GM12892 (cell line): ENCODE data around the gene ZC2HC1B.

Experiments used
- DNase-seq: peaks from one replicate; pipeline ENCODE4 v3.0.0; 2011; ENCODE audit not compliant: insufficient read length
- FAIRE-seq: peaks from 2 replicates; lab custom pipeline; 2011; peaks lifted over from hg19 to GRCh38; lab: Jason Lieb, UNC
- POLR2A ChIP-seq: IDR thresholded peaks from 2 replicates; pipeline ENCODE4 v1.6.1; 2011; ENCODE audit warnings: low read depth, low read length, control low read depth
- POLR2AphosphoS5 ChIP-seq: IDR thresholded peaks from 2 replicates; pipeline ENCODE4 v1.6.1; 2011; ENCODE audit warnings: low read depth, low read length, control low read depth
- TAF1 ChIP-seq: IDR thresholded peaks from 2 replicates; pipeline ENCODE4 v1.6.1; 2011; ENCODE audit warnings: low read depth, mild to moderate bottlenecking, control low read depth, low read length, borderline replicate concordance

The ZC2HC1B gene

DNA sequence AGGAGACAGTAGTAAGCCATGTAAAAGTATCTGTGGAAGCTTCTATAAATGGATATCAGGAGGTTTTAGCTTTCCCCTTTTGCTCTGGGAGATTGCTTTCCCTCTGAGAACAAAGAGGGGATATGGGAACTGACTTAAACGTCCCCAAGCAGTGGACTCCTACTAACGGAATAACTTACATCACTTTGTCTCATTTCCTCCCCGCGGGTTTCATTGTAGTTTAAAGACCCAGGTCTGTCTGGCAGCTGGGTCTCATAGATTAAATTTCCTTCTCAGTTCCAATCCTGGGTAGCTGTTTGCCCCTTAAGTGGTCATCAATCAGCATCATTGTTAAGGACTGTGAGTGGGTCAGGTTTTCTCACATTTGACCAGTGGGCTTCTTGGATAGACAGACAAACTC is 75.1 kb downstream of the ZC2HC1B start:
- DNase-seq (no peak), FAIRE-seq (no peak)
- no peak for TF ChIP-seq TAF1
- no peak for TF ChIP-seq POLR2A
- TF ChIP-seq POLR2AphosphoS5: no peak

DNA sequence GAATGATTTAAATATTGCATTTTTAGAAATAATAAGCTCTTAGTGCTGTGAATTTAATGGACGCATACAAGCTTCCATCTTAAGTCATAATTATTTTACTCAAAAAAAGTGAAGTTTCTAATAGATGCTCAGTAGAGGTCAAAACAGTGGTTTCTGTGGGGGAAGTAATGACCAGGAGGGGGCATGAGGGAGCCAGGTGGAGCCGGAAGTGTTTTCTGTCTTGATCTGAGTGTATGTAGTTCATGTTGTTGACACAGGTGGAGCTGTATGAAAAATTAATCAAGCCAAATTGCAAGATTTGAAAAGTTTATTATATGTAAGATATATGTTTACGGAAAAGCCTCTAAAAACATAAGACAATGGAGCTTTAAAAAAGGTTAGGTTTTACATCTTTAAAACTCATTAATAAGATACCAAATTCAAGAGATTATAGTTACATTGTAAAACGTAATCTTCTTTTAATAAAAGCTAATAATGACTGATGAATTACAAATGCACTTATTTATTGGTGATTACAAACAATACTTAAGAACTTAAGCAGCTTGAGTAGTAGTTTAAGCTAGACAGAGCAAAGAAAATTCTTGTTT is 75.8 kb downstream of the ZC2HC1B start:
- DNase-seq (peak; percentile 51), FAIRE-seq (peak; percentile 65)
- no peak for TF ChIP-seq POLR2AphosphoS5
- TF ChIP-seq TAF1: no peak
- no peak for TF ChIP-seq POLR2A

DNA sequence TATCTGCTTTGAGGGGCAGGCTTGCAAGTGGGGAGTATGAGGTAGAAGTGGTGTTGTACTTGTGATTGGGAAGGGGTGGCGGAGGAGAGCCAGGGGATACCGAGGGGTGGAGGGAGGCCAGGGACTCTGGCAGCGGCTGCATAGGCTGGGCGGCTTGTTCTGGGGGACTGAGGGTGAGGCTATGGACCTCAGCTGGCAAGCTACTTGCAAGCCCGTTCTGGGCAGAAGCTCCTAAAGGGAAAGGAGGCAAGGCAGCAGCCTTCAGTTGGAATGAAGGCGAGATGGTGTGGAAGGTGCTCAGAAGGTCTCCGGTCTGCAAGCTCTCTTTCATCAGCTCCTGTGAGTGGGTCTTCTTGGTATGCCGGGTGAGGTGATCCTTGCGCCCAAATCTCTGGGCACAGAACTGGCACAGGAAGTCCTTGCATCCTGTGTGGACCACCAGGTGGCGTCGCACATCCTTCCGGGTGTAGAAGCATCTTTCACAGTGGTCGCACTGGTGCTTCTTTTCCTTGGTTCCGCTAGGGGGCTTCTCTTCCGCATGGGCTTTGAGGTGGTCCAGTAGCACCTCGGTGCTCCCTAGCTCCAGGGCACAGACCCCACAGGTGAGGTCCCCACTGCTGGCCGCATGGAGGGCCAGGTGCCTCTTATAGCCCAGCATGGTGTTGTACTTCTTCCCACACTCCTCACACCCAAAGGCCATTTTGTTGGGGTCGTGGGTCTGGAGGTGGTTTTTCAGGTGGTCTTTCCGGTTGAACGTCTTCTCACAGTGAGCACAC is 77.8 kb downstream of the ZC2HC1B start:
- FAIRE-seq: peak; percentile 27
- peak; percentile 22 for DNase-seq
- no peak for TF ChIP-seq POLR2A
- TF ChIP-seq TAF1: no peak
- no peak for TF ChIP-seq POLR2AphosphoS5

DNA sequence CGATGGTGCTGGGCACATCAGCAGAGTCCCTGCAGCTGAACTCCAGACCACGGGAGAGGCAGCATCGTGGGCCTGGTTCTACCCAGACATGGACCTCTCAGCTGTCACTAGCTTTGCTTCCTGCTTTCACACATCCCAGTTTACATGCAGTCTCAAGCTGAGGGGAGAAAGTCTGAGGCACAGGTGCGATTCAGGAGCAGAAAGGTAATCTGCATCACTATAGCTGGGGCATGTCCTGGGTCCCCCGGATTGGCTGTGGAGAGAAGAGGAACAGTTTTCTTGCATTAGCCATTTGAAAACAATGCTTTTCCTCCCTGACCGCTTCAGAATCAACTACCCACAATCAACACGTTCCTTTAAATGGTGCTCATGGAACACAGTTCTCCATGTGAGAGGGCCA is 83.9 kb downstream of the ZC2HC1B start:
- TF ChIP-seq POLR2AphosphoS5 (no peak), TAF1 (no peak), POLR2A (no peak)
- DNase-seq (no peak), FAIRE-seq (no peak)

DNA sequence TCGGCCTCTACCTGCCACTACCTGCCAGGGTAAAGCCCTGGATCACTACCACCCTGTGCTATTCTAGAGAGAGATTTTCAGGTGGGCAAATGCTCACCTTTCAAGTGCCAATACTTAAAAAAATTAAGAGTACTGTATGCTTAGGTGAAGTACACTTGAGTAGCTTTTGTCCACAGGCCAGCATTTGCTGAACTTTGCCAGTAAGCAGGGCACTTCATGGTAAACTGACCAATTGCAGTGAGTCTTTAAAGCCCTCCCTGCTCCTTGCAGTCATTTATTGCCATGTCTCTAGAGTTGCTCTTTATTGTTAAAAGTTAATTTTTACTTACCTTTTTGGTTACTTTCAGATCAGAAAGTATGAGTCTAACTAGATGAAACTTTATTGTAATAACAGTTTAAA is 85.3 kb downstream of the ZC2HC1B start:
- FAIRE-seq (no peak), DNase-seq (no peak)
- TF ChIP-seq TAF1: no peak
- TF ChIP-seq POLR2A: no peak
- TF ChIP-seq POLR2AphosphoS5: no peak

DNA sequence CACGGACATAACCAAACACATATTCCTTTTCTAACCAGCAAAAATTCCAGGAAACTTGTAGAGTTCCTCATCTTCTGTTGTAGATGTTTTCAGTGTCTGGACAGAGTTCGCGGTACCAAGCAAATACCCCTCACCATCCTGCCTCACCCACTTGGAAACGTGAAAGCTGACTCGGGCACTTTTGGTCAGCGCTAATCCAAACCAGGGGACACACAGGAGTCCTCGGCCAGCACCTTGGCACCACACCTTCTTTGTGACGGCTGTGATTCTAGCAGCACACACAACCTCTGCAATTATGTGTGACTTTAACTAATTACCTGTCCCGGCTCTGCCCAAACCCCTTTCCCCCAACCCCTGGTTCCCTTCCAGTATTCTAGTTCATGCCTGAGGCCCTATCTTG is 85.7 kb downstream of the ZC2HC1B start:
- TF ChIP-seq TAF1: no peak
- TF ChIP-seq POLR2A: no peak
- TF ChIP-seq POLR2AphosphoS5: no peak
- FAIRE-seq: no peak
- DNase-seq: no peak

DNA sequence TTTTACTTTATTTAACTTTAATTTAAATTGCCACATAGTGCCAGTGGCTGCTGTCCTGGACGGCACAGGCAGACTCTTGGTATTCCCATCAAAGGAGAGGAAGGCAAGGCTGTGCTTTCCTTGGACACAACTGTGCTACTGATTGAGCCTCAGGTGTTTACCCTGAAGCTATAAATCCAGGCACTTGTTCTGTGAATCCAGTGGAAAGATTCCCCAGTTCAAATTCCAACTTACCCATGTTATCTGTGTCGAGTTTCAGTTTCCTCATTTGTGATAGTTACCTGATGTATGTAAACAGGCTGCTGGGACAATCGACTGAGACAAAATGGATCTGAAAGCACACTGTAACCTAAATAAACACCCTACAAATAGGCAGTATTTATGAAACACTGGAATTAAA is 86.6 kb downstream of the ZC2HC1B start:
- no peak for DNase-seq
- TF ChIP-seq POLR2A: no peak
- FAIRE-seq: no peak

DNA sequence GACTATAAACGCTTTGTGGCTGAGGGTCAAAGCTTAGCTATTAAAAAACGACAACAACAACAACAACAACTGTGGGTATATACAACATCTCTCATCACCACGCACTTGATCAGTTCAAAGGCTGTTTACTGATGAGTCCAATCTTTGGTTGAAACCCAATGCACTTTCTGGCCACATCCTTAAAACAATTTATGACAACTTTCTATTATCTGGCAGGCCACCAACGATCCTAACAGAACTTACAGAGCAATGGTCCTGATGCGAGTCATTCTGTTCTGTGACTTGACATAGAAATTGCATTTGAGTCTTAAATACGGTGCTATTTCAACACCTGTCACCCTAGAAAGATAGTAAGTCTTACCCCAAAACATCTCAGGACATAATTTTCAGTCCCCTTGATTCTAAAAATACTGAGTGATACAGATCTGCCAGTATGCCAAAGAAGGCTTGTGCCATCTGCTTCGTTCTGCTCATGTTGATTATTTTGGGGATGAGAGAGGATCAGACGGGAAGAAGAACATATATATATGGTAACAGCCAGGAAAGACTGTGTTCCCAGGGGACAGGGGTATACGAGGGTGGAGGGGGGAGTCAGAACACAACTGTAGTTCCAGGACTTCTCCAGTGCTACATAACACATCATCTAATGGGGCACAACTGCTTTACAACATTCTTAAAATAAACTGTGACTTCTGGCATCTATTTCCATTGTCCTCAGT is 87.9 kb downstream of the ZC2HC1B start:
- no peak for DNase-seq
- TF ChIP-seq POLR2A (no peak), POLR2AphosphoS5 (no peak), TAF1 (no peak)
- FAIRE-seq: no peak

DNA sequence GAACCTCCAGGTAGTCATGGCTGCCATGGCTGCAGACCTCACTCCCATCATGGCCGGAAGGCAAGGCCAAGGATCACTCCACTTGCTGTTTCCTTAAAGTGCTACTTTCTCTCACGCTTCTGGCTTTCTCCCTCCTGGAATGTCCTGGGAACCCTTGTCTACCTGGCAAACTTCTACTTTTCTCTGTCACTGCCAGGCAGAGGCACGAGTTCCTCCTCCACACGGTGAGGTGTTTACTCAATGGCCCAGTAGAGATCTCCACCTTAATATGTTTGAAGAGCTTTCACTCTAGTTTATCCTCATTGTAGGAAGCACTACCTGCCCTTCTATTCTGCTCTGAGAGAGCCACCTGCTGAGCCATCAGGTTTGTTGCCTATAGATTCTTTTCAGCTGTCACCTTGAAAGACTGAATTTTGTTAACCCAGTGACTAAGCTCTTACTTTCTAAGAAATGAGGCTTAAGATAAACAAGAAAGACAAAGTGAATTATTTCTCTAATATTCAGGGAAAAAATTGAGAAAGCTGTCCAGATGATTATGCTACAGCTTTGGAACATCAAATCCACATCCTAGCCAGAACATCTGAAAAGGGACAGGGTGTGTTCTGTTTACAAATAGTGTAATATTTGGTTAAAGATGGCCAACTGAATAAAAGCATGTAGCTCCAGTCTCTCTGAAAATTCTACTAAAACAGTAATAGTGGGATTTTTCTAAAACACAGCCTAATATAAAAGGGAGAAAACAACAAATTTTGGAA is 88.8 kb downstream of the ZC2HC1B start:
- DNase-seq: no peak
- TF ChIP-seq TAF1: no peak
- no peak for TF ChIP-seq POLR2A
- no peak for FAIRE-seq

DNA sequence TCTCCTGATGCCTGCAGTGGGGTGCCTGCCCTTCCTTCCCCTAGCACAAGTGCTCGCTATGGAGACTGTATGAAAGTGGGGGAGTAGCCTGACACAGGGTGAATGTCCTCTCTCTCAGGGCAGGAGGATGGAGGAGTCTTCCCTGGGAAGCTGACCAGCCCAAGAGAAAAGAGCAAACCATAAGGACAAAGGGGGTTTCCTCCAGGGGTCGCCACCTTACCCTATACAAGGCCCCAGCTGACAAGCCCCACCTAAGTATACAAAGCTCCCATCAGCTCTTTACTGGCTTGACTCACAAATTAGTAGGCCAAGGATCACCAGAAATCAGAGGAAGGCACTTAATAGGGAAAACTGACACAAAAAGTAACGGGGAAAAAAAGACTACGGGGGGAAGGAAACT is 89.6 kb downstream of the ZC2HC1B start:
- no peak for TF ChIP-seq TAF1
- no peak for TF ChIP-seq POLR2AphosphoS5
- no peak for TF ChIP-seq POLR2A
- FAIRE-seq: no peak
- DNase-seq: no peak

DNA sequence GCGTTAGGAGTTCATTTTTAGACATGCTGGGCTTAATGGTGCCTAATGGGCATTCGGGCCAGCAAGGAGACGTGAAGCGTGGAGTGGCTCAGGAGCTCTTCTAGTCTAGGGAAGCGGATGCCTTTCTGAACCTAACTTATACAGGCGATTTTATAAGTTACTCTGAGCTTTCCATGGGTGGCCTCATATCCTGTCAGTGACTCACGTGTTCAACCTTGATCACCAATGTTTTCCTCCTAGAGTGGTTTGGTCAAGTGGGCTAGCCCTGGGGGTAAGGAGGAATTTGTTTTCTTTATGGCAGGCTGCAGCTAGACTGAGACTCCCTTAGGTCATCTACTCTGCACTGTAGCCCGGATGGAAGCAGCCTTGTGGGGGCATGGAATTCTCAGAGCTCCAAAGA is 91.7 kb downstream of the ZC2HC1B start:
- DNase-seq (no peak), FAIRE-seq (no peak)
- no peak for TF ChIP-seq POLR2A
- TF ChIP-seq POLR2AphosphoS5: no peak
- TF ChIP-seq TAF1: no peak
